ENCODE results near the gene CENPQ. TPM values are rescaled to one million over a fixed set of nuclear protein-coding genes. Genes with fewer than 3 reads are reported as not detected.

CENPQ gene
- total and polyA plus RNA-seq, 2 of the 13 experiments (the other 11 are each of a cell fraction or from before 2014, with no cell fraction given), result 9.1 to 20.1 TPM

DNA sequence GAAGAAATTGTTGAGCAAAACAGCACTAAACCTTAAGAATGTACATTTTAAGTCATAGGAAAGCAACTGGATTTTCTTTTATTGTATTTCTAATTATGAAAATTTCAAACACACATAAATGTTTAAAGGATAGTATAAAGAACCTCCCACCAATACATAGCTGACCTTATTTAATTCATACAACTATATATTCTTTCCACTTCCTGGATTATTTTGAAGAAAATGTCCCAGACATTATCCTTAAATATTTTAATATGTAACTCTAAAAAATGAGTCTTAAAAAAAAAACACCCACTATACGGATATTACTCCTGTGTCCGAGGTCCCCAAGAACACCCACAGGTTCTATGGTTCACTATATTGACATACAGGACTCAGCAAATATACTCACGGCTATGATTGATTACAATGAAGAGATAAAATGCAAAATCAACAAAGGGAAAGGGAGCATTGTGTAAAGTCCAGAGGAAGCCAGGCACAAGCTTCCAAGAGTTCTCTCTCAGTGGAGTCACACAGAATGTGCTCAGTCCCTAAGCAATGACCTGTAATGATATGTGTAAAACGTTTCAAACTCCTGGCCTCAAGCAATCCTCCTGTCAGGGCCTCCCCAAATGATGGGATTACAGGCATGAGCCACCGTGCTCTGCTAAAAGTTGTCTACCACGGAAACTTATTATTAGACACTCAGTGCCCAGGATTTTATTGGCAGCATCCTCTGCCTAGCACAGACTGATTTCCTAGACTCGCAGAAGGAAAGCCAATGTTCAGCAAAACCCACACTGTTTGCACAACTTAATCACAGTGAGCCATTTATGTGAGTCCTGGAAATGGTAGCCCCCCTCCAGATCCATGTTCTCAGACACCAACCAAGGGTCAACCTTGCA is 59.8 kb downstream of the CENPQ start (continued):
- TF ChIP-seq XRCC5 (optimal IDR thresholded peaks at IDR 0.05; ENCODE audit: low read length), result peak; percentile 57
- TF ChIP-seq, protein P1, sequence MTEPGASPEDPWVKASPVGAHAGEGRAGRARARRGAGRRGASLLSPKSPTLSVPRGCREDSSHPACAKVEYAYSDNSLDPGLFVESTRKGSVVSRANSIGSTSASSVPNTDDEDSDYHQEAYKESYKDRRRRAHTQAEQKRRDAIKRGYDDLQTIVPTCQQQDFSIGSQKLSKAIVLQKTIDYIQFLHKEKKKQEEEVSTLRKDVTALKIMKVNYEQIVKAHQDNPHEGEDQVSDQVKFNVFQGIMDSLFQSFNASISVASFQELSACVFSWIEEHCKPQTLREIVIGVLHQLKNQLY (CRISPR knock-in tag; IDR thresholded peaks at IDR 0.05), result peak; percentile 97
- TF ChIP-seq, protein P2, sequence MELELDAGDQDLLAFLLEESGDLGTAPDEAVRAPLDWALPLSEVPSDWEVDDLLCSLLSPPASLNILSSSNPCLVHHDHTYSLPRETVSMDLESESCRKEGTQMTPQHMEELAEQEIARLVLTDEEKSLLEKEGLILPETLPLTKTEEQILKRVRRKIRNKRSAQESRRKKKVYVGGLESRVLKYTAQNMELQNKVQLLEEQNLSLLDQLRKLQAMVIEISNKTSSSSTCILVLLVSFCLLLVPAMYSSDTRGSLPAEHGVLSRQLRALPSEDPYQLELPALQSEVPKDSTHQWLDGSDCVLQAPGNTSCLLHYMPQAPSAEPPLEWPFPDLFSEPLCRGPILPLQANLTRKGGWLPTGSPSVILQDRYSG (CRISPR knock-in tag; IDR thresholded peaks at IDR 0.05), result 0 out of 2 replicates have a peak, but pooled peaks have one; percentile 32
- peak; percentile 65 for TF ChIP-seq ETV6 (CRISPR knock-in tag; conservative IDR thresholded peaks at IDR 0.05)
- TF ChIP-seq NFRKB (IDR thresholded peaks at IDR 0.05), result no peak
- peak; percentile 99 for TF ChIP-seq ZNF609 (CRISPR knock-in tag; IDR thresholded peaks at IDR 0.05; ENCODE audit: borderline replicate concordance)
- no peak for TF ChIP-seq ZC3H4 (CRISPR knock-in tag; IDR thresholded peaks at IDR 0.05; ENCODE audit: borderline replicate concordance)
- peak; percentile 98 for TF ChIP-seq SALL1 (CRISPR knock-in tag; IDR thresholded peaks at IDR 0.05)
- peak; percentile 70; the same call in 1 of the 2 replicates for TF ChIP-seq ZMAT3 (CRISPR knock-in tag; conservative IDR thresholded peaks at IDR 0.05)
- TF ChIP-seq ZNF276 (CRISPR knock-in tag; IDR thresholded peaks at IDR 0.05; ENCODE audit: low read depth), result no peak
- TF ChIP-seq, protein P3, sequence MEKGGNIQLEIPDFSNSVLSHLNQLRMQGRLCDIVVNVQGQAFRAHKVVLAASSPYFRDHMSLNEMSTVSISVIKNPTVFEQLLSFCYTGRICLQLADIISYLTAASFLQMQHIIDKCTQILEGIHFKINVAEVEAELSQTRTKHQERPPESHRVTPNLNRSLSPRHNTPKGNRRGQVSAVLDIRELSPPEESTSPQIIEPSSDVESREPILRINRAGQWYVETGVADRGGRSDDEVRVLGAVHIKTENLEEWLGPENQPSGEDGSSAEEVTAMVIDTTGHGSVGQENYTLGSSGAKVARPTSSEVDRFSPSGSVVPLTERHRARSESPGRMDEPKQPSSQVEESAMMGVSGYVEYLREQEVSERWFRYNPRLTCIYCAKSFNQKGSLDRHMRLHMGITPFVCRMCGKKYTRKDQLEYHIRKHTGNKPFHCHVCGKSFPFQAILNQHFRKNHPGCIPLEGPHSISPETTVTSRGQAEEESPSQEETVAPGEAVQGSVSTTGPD (CRISPR knock-in tag; IDR thresholded peaks at IDR 0.05), result no peak
- TF ChIP-seq, protein P4, sequence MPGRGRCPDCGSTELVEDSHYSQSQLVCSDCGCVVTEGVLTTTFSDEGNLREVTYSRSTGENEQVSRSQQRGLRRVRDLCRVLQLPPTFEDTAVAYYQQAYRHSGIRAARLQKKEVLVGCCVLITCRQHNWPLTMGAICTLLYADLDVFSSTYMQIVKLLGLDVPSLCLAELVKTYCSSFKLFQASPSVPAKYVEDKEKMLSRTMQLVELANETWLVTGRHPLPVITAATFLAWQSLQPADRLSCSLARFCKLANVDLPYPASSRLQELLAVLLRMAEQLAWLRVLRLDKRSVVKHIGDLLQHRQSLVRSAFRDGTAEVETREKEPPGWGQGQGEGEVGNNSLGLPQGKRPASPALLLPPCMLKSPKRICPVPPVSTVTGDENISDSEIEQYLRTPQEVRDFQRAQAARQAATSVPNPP (CRISPR knock-in tag; IDR thresholded peaks at IDR 0.05), result peak; percentile 81; the same call in 1 of the 2 replicates
- no peak for TF ChIP-seq HNRNPH1 (optimal IDR thresholded peaks at IDR 0.05; ENCODE audit: low read depth, low read length)
- peak; percentile 22; the same call in 1 of the 2 replicates for TF ChIP-seq RBAK (CRISPR knock-in tag; IDR thresholded peaks at IDR 0.05)
- peak; percentile 92; the same call in 1 of the 2 replicates for TF ChIP-seq REPIN1 (CRISPR knock-in tag; IDR thresholded peaks at IDR 0.05; ENCODE audit: borderline replicate concordance, low read depth)
